T-helper 1 cell treated with Interleukin-12 subunit alpha and Interleukin-12 subunit beta and Interleukin-4 antibody, amounts not matched to agents 30 ng/mL and 1 ng/mL, for 36 hours (primary cell): Measurements from ENCODE around the gene TNFSF9. TPM values are rescaled to one million over a fixed set of nuclear protein-coding genes. Genes with fewer than 3 reads are reported as not detected.
"Not testable (repeated sequence)": the region's sequence is repeated elsewhere in the genome, so short reads cannot be mapped to it uniquely, and the experiment has no call there.

Experiments used
- intact Hi-C: fragments of 100-400 bp; cut with micrococcal nuclease; formaldehyde crosslinking; loops from one replicate; pipeline ENCODE4 v1.15.1; 2024
- total RNA-seq: library from RNA; stranded (reverse); gene quantifications from 2 replicates; pipeline ENCODE4 v1.2.3, GENCODE V29; 2022

Gene TNFSF9
- total RNA-seq, 1 donor from 2014 or later, result 5.8 TPM

DNA sequence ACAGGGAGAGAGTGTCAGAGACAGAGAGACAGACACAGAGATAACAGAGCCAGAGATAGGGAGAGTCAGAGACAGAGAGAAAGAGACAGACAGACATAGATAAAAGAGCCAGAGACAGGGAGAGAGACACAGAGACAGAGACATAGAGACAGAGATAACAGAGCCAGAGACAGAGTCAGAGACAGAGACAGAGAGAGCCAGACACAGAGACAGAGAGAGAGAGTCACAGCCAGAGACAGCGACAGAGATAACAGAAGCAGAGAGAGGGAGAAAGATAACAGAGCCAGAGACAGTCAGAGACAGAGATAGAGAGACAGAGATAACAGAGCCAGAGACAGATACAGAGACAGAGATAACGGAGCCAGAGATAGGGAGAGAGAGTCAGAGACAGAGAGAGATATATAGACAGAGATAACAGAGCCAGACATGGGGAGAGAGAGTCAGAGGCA is 865 bp upstream of the TNFSF9 start:
- intact Hi-C loops, result loop anchor here (2.0 to 5.0 kb wide), 3 partner anchors 13 to 332 kb away; partner anchors contain the start of gene SH2D3A

DNA sequence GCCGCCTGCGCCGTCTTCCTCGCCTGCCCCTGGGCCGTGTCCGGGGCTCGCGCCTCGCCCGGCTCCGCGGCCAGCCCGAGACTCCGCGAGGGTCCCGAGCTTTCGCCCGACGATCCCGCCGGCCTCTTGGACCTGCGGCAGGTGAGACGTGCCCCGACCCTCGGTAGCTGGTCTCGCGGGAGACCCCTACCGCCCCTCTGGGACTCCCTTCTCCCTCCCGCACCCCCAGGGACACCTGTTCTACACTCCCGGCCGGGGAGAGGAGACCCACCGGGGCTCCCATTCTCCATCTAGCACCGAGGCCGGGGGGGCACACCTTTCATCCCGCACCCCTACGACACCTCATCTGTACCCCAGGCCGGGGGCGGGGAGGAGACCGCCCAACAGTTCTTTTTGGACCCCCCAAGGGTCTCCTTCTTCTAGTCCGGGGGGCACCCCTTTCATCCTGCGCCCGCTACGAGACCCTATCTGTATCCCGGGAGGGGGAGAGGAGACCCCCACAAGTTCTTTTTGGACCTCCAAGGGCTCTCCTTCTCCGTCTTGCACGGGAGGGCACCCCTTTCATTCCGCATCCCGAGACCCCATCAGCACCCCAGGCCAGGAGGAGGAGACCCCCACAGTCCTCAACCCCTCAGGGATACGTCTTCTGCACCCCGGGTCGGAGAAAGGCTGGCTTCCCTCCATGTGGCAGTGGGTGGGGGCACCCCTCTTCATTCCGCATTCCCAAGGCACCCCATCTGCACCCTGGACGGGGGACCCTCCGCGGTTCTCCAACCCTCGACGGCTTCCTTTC is 533 bp downstream of the TNFSF9 start:
- intact Hi-C loops, result loop anchor here (2.0 to 5.0 kb wide), 3 partner anchors 15 to 331 kb away; partner anchors contain the start of gene SH2D3A

GRCh38 chr19:6531956-6532243 is 1.1 kb downstream of the TNFSF9 start:
- intact Hi-C loops, result loop anchor here (2.0 to 5.0 kb wide), 3 partner anchors 15 to 330 kb away; partner anchors contain the start of gene SH2D3A

GRCh38 chr19:6532244-6532999 is 1.6 kb downstream of the TNFSF9 start:
- intact Hi-C loops, result loop anchor here (5.0 kb wide), 1 partner anchor 330 kb away; no protein-coding TSS in a partner anchor

- intact Hi-C loops, result loop anchor here (5.0 kb wide), 1 partner anchor 329 kb away; no protein-coding TSS in a partner anchor
Observed at GRCh38 chr19:6533000-6533328, 2.1 kb downstream of the TNFSF9 start.

DNA sequence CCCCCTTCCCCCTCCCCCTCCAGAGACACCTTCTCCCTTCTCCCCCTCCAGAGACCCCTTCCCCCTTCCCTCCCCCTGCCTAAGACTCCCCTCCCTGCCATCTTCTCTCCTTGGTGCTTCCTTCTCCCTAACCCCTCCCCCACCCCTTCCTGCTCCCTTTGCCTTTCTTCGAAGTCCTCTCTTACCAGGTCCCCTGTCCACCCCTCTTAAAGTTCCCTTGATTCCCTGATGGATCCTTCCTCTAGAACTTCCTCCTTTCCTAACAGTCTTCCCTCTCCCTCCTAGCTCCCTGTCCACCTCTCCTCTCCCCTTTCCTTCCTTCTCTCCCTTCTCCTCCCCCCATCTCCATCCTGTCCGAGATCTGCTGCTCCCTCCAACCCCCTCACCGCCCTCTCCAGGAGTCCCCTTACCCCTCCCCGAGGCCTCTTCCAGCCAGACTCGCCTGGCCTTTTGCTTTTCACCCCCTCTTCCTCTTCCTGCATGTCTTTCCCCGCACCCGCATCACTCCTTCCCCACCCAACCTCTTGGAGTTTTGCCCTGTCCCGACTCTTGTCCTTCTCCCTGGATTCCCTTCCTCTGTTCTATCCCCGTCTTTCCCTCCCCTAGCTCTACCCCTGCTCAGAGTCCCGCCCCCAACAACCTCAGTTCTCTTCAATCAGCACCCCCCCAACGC is 3.1 kb downstream of the TNFSF9 start:
- intact Hi-C loops, result loop anchor here (5.0 kb wide), 1 partner anchor 328 kb away; no protein-coding TSS in a partner anchor

- intact Hi-C loops, result loop anchor here (5.0 kb wide), 1 partner anchor 328 kb away; no protein-coding TSS in a partner anchor
Observed at GRCh38 chr19:6534451-6535093, 3.7 kb downstream of the TNFSF9 start.

GRCh38 chr19:6535558-6536137 is 4.8 kb downstream of the TNFSF9 start:
- intact Hi-C loops, result loop anchor here (1.0 to 2.0 kb wide), 4 partner anchors 19 to 237 kb away; partner anchors contain the start of genes CD70, GPR108 and VAV1

GRCh38 chr19:6539514-6539913 is 8.7 kb downstream of the TNFSF9 start:
- intact Hi-C loops, result no loop called here

- intact Hi-C loops, result no loop called here
Observed at GRCh38 chr19:6540918-6541689, 10.3 kb downstream of the TNFSF9 start.

DNA sequence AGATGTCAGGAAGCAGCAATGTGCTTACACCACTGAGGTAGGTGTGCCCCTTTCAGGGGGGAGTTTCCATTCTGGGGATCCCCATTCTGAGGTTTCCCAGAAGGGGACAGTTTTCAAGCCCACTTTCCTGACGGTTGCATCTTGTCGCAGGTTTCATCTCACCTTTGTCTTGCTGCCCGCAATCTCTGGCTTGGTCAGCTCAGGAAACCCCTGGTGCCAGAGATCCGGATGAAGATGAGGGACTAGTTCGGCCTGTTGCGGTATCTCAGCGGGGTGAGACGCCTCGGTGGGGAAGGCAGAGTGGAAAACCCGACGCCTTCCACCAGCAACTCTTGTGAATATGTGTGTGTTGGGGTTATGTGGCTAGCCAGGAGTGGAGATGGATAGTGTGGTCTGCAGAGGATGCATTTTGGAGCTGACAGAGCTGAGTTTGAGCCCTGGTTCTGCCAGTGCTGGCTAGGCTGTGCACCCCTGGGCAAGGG is 13.1 kb downstream of the TNFSF9 start:
- intact Hi-C loops, result no loop called here

DNA sequence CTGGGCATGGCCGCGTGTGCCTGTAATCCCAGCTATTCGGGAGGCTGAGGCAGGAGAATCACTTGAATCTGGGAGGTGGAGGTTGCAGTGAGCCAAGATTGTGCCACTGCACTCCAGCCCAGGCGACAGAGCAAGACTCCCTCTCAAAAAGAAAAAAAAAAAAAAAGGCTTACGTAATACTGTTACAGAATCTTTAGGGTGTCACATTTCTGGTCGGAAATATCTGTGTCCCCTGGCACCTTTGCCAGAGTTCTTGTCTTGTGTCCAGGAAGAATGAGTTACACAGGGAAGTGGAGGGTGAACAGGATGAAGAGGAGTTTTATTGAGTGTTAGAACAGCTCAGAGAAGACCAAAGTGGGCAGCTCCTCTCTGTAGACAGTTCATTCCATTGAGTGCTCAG is 19.9 kb downstream of the TNFSF9 start:
- intact Hi-C loops, result not testable (repeated sequence)

DNA sequence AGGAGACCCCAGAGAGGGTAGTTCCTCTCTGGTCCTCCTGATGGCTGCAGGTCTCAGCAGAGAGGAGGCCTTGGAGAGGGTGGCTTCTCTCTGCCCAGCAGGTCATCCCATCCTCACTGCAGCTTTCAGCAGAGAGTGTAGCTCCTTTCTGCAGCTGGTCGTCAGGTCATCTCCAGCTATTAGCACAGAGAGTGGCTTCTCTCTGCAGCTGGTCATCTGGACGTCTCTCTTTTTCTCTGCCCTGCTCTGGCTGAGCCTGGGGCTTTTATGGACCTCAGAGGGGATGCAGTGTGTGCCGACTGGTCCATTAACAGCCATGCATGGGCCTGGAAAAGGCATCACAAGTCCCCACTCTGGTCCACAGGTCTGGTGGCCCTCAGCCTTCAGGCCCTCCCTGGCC is 20.3 kb downstream of the TNFSF9 start:
- intact Hi-C loops, result no loop called here

- intact Hi-C loops, result loop anchor here (1.0 kb wide), 2 partner anchors 40 to 184 kb away; no protein-coding TSS in a partner anchor
Observed at GRCh38 chr19:6551607-6552450, 21.0 kb downstream of the TNFSF9 start.

DNA sequence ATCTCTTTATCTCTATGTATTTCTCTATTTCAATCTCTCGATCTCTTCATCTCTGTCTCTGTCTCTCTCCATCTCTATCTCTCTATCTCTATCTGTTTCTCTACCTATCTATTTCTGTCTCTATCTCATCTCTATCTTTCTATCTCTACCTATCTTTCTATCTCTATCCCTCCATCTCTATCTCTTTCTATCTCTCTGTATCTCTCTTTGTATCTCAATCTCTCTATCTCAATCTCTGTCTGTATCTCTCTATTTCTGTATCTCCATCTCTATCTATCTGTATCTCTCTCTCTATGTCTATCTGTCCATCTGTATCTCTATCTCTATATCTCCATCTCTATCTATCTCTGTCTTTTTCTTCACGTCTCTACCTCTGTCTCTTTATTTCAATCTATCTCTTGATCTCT is 25.2 kb downstream of the TNFSF9 start:
- intact Hi-C loops, result loop anchor here (2.0 kb wide), 1 partner anchor 15 kb away; no protein-coding TSS in a partner anchor

- intact Hi-C loops, result loop anchor here (2.0 kb wide), 1 partner anchor 14 kb away; no protein-coding TSS in a partner anchor
Observed at GRCh38 chr19:6556480-6557195, 25.8 kb downstream of the TNFSF9 start.

DNA sequence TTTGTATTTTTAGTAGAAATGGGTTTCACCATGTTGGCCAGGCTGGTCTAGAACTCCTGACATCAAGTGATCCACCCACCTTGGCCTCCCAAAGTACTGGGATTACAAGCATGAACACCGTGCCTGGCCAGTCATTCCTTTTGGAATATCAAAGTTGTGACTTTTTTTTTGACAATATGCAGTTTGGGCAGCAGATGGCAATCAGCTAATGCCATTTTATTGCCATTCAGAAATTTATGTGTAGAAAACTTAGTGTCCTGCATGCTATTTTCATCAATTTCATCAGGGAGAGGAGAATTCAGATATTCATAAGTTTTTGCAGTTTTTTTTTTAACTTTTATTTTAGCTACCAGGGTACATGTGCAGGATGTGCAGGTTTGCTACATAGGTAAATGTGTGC is 31.6 kb downstream of the TNFSF9 start:
- intact Hi-C loops, result not testable (repeated sequence)

DNA sequence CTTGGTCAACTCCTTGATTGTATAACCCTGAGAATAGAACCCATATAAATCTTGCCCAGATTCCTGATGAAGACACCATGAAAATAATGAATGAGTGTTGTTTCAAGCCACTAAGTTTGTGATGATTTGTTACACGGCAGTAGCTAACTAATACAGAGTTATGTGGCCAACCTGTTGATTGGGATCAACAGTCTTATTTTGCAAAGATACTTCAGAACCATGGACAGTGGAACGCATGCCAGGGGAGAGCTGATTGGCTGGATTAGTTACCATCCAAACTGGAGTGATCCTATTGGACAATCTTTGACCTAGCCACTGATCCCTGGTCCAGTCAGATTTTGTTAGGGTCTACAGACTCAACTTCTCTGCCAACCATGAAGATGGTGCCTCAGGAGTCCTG is 33.6 kb downstream of the TNFSF9 start:
- intact Hi-C loops, result no loop called here
